Choroid plexus epithelial cell (primary cell): Measurements from ENCODE around the gene ZNF620.
"Not testable (repeated sequence)": the region's sequence is repeated elsewhere in the genome, so short reads cannot be mapped to it uniquely, and the experiment has no call there.

Experiments used
- DNase-seq: peaks from one replicate; pipeline ENCODE4 v3.0.0-alpha.2; 2010; ENCODE audit warnings: low read depth
- H3K4me3 ChIP-seq: 2 replicates; pipeline ENCODE4 v1.5.1; 2011; ENCODE audit warnings: low read depth, mild to moderate bottlenecking, control low read depth, low read length, moderate library complexity
- CTCF ChIP-seq: conservative IDR thresholded peaks from 2 replicates; pipeline ENCODE4 v1.5.1; 2011; ENCODE audit warnings: low read depth, mild to moderate bottlenecking, control low read depth, inconsistent platforms, low read length, moderate library complexity

The ZNF620 gene

GRCh38 chr3:40505599-40506462, at the start of gene ZNF620:
ZNF620 (plus strand) TSS chr3:40506039; CDS start chr3:40506353, 314 bp downstream.
- peak within 1 kb of the TSS; percentile 69 for H3K4me3 ChIP-seq
- peak; percentile 53 for DNase-seq
- peak; percentile 58 for TF ChIP-seq CTCF

- TF ChIP-seq CTCF, result no peak
- H3K4me3 ChIP-seq, result peak overlapping the region; percentile 97
- DNase-seq, result no peak
These were observed 49.4 kb upstream of the ZNF620 start for GRCh38 chr3:40456279-40456939.

GRCh38 chr3:40456940-40457823, 48.7 kb upstream of the ZNF620 start, which contains the start of gene RPL14:
RPL14 (plus strand) TSS chr3:40457339; CDS start chr3:40457472, 133 bp downstream.
- no peak for TF ChIP-seq CTCF
- DNase-seq, result peak; percentile 98
- peak within 1 kb of the TSS; percentile 97 for H3K4me3 ChIP-seq

DNA sequence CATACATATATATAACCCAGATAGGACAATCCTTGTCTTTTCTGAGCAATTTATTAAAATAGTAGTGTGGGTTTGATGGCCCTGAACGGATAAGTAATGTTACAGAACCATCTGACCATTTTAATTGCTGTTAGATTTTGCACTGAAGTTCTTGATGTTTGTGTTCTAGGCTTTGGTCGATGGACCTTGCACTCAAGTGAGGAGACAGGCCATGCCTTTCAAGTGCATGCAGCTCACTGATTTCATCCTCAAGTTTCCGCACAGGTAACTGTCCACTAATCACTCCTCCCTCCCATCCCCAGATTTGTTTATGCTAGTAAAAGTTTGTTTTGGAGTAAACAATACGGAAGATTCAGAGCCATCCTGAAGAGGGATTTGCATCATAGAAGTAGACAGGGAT, 47.4 kb upstream of the ZNF620 start:
- peak overlapping the region; percentile 97 for H3K4me3 ChIP-seq
- TF ChIP-seq CTCF, result no peak

DNA sequence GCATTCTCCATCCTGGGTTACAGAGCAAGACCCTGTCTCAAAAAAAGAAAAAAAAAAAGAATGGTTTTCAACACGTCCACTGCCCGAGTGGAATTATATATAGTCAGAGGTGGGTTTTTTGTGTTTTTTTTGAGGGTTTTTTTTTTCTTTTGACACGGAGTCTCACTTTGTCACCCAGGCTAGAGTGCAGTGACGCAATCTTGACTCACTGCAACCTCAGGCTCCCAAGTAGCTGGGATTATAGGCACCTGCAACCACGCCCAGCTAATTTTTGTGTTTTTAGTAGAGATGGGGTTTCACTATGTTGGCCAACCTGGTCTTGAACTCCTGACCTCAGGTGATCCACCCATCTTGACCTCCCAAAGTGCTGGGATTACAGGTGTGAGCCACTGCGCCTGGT, 45.4 kb upstream of the ZNF620 start:
- H3K4me3 ChIP-seq, DNase-seq: not testable (repeated sequence)

More for the DNA sequence above, 47.4 kb upstream of the ZNF620 start:
- no peak for DNase-seq

DNA sequence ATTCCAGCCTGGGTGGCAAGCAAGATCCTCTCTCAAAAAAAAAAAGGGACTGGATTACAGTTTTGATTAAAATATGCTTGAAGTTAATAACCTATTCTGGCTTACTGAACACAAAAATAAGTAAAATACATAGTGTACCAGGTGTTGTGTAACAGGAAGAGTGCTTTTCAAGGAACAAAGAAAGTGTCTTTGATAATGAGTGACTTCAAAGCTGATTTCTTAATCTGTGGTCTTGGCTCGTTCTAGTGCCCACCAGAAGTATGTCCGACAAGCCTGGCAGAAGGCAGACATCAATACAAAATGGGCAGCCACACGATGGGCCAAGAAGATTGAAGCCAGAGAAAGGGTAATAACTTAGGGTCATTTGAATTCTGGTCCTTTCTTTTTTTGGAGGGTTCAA, 44.7 kb upstream of the ZNF620 start:
- no peak for TF ChIP-seq CTCF
- H3K4me3 ChIP-seq, result no peak overlapping the region
- DNase-seq, result no peak

GRCh38 chr3:40462838-40463237, 43.0 kb upstream of the ZNF620 start:
- not testable (repeated sequence) for DNase-seq, H3K4me3 ChIP-seq
